ENCODE measurements around the gene COX8A.
"Not testable (repeated sequence)": the region's sequence is repeated elsewhere in the genome, so short reads cannot be mapped to it uniquely, and the experiment has no call there.

Gene COX8A

GRCh38 chr11:63974259-63975143 is at the start of gene COX8A:
TSS of gene COX8A (plus strand) at chr11:63974620. CDS start at chr11:63974681, 61 bp downstream.
- peak; percentile 94 for DNase-seq (ENCODE audit: low read depth)

GRCh38 chr11:63929616-63930015 is 44.8 kb upstream of the COX8A start:
- DNase-seq (ENCODE audit: low read depth): no peak

- DNase-seq (ENCODE audit: low read depth): no peak
Measured at GRCh38 chr11:63931045-63931444, 43.4 kb upstream of the COX8A start.

GRCh38 chr11:63931876-63932275 is 42.5 kb upstream of the COX8A start:
- no peak for DNase-seq (ENCODE audit: low read depth)

GRCh38 chr11:63933459-63933858 is 41.0 kb upstream of the COX8A start:
- DNase-seq (ENCODE audit: low read depth): no peak

GRCh38 chr11:63937713-63938478 is 36.5 kb upstream of the COX8A start:
- DNase-seq (ENCODE audit: low read depth): no peak

- peak; percentile 90 for DNase-seq (ENCODE audit: low read depth)
Measured at GRCh38 chr11:63938479-63939396, 35.7 kb upstream of the COX8A start, which contains the start of gene NAA40. TSS of gene NAA40 (plus strand) at chr11:63939002. CDS start at chr11:63939097, 95 bp downstream.

- DNase-seq (ENCODE audit: low read depth): no peak
Measured at GRCh38 chr11:63939397-63939891, 35.0 kb upstream of the COX8A start.

- no peak for DNase-seq (ENCODE audit: low read depth)
Measured at GRCh38 chr11:63940786-63941185, 33.6 kb upstream of the COX8A start.

GRCh38 chr11:63941901-63942300 is 32.5 kb upstream of the COX8A start:
- DNase-seq (ENCODE audit: low read depth): no peak

- no peak for DNase-seq (ENCODE audit: low read depth)
Measured at GRCh38 chr11:63942803-63943202, 31.6 kb upstream of the COX8A start.

GRCh38 chr11:63944987-63945386 is 29.4 kb upstream of the COX8A start:
- no peak for DNase-seq (ENCODE audit: low read depth)

GRCh38 chr11:63945477-63946163 is 28.8 kb upstream of the COX8A start:
- peak; percentile 14 for DNase-seq (ENCODE audit: low read depth)

- no peak for DNase-seq (ENCODE audit: low read depth)
Measured at GRCh38 chr11:63951779-63952536, 22.5 kb upstream of the COX8A start.

GRCh38 chr11:63952570-63952969 is 21.9 kb upstream of the COX8A start:
- DNase-seq (ENCODE audit: low read depth): no peak

GRCh38 chr11:63958008-63958407 is 16.4 kb upstream of the COX8A start:
- DNase-seq (ENCODE audit: low read depth): no peak

GRCh38 chr11:63961608-63962412 is 12.6 kb upstream of the COX8A start:
- no peak for DNase-seq (ENCODE audit: low read depth)

- not testable (repeated sequence) for DNase-seq (ENCODE audit: low read depth)
Measured at GRCh38 chr11:63963895-63964294, 10.5 kb upstream of the COX8A start.

GRCh38 chr11:63966444-63966843 is 8.0 kb upstream of the COX8A start:
- DNase-seq (ENCODE audit: low read depth): no peak

Measured in activated T-cell treated with anti-CD3 and anti-CD28 coated beads for 24 hours (primary cell).